Measurements from ENCODE around the gene C5.
"Not testable (repeated sequence)": the region's sequence is repeated elsewhere in the genome, so short reads cannot be mapped to it uniquely, and the experiment has no call there.

The C5 gene

GRCh38 chr9:120977321-120977720 is 72.8 kb downstream of the C5 start:
- no peak for DNase-seq

DNA sequence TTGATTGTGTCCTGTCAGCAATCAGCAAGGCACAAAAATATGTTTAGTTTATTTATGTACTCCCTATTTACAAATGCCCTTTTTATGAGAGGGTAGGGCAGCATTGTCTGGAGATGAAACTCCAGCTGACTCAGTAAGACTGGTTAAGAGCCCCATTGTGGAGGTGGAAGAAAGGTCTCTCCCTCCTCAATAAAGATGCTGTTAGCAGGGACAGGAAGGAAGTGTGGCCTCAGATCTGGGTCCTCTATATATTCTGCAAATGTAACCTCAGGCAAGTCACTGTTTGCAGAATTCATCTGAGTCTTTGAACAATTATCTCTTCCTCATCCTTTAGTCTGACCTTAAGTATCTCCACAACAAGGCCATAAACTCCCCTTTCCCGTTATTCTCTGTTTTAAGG is 75.2 kb downstream of the C5 start:
- no peak for DNase-seq

GRCh38 chr9:120974181-120974580 is 75.9 kb downstream of the C5 start:
- no peak for DNase-seq

DNA sequence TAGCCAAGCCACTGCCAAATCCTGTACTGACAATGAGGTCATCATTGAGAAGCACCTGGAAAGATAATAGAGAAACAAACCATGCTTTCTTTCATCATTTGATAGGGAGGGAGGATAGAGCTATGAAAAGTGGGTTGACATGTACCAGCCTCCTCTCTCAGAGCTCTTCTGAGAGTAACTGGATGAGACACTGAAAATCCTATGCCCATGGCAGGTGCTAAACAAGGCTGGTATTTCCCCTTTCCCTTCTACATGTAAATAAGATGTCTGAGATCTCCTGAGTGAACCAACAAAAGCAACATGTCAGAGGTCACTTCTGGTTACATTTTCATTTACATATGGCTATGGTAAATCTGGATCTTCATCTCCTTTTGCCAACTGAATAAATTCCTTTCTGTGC is 78.1 kb downstream of the C5 start:
- DNase-seq = no peak

- not testable (repeated sequence) for DNase-seq
Observed at GRCh38 chr9:120971471-120971870, 78.6 kb downstream of the C5 start.

DNA sequence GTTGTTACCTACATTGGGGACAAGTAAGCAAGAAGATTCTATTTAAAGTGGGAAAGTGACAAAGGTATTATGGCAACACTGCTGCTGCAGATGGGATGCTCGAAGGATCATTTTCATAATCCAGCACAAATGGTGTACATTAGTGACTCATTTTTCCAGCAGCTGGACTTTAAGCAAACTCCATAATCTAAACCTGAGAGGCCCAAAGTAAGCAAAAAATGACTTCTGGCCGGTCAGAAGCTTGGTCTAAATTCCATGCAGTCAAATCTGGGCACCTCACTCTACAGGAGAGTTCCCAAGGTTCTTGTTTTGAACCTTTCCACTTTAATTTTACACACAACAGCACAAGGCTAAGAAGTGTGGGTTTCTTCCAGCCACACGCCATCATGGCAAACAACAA is 79.8 kb downstream of the C5 start:
- no peak for DNase-seq

GRCh38 chr9:120966013-120966369 is 84.1 kb downstream of the C5 start:
- DNase-seq = no peak

DNA sequence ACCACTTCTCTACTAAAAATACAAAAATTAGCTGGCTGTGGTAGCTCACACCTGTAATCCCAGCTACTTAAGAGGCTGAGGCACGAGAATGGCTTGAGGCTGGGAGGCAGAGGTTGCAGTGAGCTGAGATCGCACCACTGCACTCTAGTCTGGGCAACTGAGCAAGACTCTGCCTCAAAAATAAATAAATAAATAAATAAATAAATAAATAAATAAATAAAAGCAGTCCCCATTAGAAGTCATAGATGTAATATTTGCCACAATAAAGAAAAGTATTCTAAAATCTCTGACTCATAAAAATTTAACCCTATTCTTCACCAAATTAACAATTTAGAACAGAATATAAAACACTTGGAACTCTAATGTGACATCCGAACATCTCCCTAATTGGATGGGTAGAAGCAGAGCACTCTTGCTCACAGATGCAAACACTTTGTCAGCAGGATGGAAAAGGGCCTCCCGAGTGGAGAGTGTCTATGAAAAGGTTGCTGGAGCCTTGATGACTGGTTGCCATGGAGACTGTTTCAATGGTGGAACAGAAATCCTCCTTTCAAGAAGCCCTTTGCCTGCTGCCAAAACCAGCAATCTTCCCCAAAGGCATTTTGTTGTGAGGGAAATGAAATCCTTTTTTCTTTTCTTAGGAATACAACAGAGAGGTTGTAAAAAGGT is 84.6 kb downstream of the C5 start:
- DNase-seq = no peak

DNA sequence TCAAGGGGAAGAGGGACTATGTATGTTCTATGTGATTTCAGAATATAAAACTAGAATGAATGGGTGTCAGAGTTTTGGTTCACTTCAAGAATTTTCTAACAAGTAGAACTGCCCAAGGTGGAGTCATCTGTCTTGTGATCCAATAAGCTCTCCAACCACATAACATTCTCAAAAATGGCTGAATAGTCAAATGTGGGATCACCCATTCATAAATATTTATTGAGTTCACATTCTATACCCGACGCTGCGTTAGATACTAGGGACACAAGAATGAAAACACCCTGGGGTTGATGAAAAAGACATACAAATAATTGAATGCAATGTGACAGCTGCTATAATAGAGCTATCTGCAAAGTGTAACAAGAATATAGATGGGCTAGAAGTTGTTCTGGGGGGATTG is 88.1 kb downstream of the C5 start:
- no peak for DNase-seq

GRCh38 chr9:120960001-120960400 is 90.1 kb downstream of the C5 start:
- no peak for DNase-seq

GRCh38 chr9:120956862-120957261 is 93.2 kb downstream of the C5 start:
- DNase-seq = no peak

DNA sequence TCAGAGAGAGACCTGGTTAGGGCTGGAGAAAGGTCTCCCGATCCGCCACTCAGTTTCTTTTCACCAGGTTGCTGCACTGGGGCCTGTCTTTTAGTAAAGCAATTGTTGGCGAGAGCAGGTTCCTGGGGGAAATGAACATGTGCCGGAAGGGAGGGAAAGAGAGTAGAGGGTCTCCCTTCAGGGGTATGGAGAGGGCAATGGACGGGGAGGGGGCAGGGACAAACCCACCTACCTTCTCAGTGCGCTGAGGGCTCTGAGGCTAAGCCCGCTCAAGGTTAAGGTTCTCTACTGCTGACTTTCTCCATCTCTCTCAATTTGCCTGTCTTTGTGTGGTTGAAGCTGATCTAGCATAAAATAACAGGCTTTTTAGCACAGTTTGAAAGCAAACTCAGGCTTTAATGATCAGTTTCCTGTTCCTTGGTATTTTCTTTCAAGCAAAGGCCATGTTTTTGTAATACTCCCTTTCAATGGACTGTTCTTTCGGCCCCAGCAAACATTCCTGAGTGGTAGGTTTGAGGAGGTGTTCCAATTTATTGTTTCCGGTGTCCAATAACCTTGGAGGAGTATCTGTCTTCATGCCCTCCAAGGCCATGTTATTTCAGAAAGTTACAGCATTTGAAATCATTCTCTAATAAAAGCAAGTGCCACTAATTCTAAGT is 98.0 kb downstream of the C5 start:
- no peak for DNase-seq

DNA sequence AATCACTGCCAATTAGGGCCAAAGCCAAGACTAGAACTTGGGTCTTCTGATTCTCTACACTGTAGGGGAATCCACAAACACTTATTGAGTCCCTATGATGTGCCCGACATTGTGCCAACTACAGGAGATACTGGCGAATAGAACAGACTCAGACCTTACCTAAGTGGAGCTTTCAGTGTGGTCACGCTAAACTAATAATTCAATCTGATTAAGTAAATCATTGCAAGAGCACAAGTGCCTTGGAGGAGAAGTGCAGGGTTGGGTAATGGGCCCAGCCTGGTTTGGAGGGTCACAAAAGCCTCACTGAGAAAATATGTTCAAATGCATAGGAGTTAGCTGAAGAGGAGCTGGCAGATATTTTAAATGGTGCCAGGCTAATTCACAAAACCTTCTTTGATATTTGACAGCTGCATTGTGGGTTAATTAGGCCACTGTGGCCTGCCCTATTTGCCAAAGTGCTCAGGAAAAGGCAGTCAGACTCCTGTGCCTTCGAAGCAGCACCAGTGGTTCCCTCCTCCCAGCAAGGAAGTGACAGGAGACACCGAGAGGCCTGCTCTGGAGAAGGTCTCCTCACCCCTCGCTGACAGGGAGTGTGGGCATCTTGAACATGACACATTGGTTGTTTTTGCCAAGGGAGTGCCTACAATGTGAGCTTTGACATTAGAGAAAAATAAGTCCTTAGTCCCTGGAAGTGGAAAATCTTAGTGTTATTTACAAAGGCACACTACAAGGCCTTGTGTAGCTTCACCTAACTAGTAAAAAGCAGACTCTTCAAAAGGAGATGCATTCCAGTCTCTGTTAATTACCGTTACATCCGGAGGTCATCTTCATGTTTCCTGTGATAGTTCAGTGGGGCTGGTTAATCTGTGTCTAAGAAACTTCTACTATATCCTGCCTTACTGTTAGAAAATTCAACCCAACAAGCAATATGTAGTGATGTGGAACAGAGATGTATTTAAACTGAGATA is 99.4 kb downstream of the C5 start:
- DNase-seq = no peak

DNA sequence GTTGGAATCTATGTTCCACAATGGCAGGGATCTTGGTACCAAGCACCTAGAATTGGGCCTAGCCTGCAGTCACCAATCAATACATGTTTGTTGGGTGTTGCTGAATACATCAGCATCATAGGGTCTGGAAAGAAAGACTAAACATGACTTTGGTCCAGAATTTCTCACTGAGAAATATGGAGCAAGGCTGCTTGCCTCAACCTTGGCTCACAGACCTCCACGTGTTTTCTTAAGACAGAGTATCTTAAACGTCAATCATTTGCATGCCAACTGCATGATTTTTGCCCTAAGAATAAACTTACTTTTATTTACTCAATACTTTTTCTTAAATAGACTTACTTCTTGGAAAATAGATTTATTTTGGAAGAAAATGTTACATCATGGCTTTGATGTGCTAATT is 100.8 kb downstream of the C5 start:
- DNase-seq = no peak

DNA sequence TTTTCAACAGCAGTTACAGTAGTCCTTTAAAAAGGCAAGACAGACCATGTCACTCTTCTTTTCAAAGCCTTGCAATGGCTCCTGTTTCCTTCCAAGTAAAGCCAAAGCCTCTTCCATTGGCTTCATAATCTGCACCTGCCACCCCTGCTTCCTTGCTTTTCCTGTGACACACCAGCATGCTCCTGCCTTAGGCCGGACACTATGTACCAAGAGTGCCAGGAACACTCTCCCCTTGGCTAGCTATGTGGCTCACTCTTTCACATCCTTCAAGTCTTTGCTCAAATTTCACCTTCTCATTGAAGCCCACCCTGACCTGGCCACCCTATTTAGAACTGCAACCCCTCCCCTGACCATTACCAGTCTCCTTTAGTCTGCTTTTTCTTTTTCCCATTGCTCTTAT is 101.3 kb downstream of the C5 start:
- DNase-seq = no peak

DNA sequence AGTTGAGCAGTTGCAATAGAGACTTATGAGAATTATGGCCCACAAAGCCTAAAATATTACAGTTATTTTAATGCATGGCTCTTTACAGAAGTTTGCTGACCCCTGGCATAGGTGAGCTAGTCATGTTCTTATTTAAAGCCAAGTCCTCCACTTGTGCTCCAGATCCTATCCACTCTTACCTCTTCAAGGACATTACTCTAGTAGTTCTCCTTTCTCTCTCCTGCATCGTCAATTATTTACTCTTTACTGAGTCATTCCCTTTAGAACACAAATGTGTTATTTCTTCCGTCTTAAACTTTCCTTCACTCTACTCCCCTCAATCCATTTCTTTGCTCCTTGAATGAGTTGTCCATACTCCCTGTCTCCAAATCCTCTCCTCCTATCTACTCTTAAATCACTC is 102.9 kb downstream of the C5 start:
- no peak for DNase-seq

GRCh38 chr9:120946259-120946658 is 103.8 kb downstream of the C5 start:
- DNase-seq = no peak

- DNase-seq = no peak
Observed at GRCh38 chr9:120944948-120945347, 105.1 kb downstream of the C5 start.

GRCh38 chr9:120944434-120944843 is 105.6 kb downstream of the C5 start:
- peak; percentile 35 to 78 for DNase-seq

GRCh38 chr9:120942186-120943001 is 107.7 kb downstream of the C5 start:
- DNase-seq = no peak

DNA sequence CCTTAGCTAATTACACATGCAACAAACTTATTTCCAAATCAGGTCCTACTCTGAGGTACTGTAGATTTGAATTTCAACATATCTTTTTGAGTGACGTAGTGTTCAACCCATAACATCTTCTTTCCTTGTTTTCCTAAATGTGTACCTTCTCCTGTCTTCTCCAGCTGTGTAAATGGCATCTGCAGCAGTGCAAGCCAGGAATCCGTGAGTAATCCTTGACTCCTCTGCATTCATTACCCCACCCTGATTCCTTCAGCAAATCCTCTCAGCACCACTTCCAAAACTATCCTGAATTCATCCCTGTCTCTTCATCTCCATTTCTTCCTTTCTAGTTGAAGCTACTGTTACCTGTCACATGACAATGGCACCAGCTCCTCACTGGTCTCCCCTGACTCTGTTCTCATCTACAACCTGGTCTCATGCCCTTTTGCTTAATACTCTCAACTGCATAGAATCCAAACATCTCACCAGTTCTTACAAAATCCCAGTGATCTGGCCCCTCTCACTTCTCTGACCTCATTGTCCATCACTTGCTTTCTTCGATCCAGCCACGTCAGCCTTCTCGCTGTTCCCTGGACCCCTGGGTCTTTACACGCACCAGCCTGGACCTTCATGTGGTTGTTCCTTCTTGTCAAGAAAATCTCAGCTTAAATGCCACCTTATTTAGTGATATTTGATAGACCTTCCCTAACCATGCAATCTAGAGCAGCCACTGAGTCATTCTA is 108.9 kb downstream of the C5 start:
- DNase-seq = no peak

- DNase-seq = no peak
Observed at GRCh38 chr9:120940573-120940972, 109.5 kb downstream of the C5 start.

Data from inflammatory macrophage (primary cell).